Neuron (in vitro differentiated cells): ENCODE data around the gene BOD1L1.
A peak's percentile ranks its signal among the peaks of the same experiment; 100 is the strongest.

ENCODE experiments used
- H2AFZ ChIP-seq: one replicate; pipeline ENCODE4 v1.6.1; 2013; ENCODE audit warnings: low read depth, mild to moderate bottlenecking, inconsistent platforms, low read length, moderate library complexity
- H3K27me3 ChIP-seq: one replicate; pipeline ENCODE4 v1.6.1; 2013; ENCODE audit warnings: low read length; ENCODE audit not compliant: insufficient read depth
- H3K36me3 ChIP-seq: one replicate; pipeline ENCODE4 v1.6.1; 2013; ENCODE audit warnings: low read length; ENCODE audit not compliant: insufficient read depth
- H3K4me1 ChIP-seq: one replicate; pipeline ENCODE4 v1.6.1; 2013; ENCODE audit warnings: low read length; ENCODE audit not compliant: insufficient read depth
- H3K4me3 ChIP-seq: 2 replicates; pipeline ENCODE4 v1.5.1; 2013; ENCODE audit warnings: mild to moderate bottlenecking, low read length, moderate library complexity
- H3K9me3 ChIP-seq: one replicate; pipeline ENCODE4 v1.6.1; 2013; ENCODE audit warnings: low read length

BOD1L1 gene

DNA sequence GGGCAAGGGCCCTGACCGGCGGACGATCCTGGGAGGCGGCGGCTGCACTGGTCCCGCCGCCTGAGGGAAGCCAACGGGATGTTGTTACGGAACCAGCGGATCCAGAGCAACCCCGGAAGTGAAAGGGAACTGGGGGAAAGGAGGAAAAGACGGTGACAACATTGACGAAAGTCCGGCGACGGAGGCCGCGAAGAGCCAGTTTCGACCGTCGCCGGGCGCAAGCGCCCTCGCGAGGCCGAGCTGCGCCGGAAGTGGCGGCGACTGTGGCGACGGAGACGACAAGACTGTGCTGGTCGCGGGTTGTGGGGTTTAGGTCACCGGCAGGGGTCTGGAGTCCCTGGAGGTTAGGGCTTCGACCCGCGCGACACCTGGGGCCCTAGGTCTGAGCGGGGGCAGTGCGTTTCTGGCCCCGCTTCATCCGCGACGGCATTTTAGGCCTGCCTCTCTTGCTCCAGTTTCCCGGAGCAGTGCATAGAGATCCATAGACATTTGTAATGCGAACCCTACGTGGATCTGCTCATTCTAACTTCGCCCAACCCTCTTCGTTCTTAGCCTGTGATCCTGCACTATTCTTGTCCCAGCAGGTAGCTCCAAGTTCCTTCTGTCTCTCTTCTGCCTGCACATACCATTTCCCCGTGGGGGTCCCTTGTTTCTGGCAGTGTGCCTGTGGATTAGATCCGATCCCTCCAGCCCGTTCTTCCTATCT lies at the start of gene BOD1L1:
TSS of gene BOD1L1 (minus strand) at position 120 of the 706 bp plus-strand sequence. CDS start 138 bp downstream, outside the sequence.
- peak within 1 kb of the TSS; percentile 49 for H2AFZ ChIP-seq
- no peaks in the 10 kb centered on the region for H3K36me3 ChIP-seq
- H3K27me3 ChIP-seq, result no peaks in the 10 kb centered on the region
- peak within 1 kb of the TSS; percentile 74 for H3K4me3 ChIP-seq
- H3K9me3 ChIP-seq, result no peaks in the 10 kb centered on the region
- peaks cover 17% of the 10 kb centered on the region for H3K4me1 ChIP-seq

DNA sequence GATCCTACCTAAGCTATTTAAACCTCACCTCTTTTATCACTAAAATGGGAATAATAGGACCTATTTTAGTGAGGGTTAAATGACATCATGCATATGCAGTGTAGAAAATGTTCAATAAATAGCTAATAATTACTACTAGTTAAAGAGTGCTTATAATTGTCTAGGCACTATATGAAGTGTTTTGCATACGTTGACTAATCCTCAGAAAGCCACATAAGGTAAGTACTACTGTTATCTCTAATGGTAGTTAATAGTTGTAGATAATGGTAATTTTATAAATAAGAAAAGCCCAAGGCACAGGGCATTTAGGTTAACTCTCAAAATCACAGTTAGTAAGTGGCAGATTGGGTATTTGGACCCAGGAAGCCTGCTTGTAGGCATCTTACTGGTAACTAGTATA lies 47.4 kb upstream of the BOD1L1 start:
- Histone ChIP-seq H3K36me3 (no peaks in the 10 kb centered on the region), H3K9me3 (no peaks in the 10 kb centered on the region), H3K4me1 (no peaks in the 10 kb centered on the region), H2AFZ (no peak overlapping the region), H3K4me3 (no peak overlapping the region), H3K27me3 (no peaks in the 10 kb centered on the region)

DNA sequence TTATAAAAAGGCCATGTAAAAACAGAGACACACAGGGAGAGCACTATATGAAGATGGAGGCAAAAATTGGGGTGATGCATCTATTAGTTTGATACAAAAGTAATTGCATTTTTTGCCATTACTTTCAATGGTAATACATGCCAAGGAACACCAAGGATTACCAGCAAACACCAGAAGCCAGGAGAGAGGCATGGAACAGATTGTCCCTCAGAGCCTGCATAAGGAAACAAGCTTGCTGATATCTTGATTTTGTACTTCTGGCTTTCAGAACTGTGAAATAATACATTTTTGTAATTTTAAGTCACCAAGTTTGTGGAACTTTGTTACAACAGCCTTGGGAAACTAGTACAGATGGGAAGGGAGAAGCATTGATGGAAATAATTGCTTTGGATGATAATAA lies 45.6 kb upstream of the BOD1L1 start:
- Histone ChIP-seq H3K36me3 (no peaks in the 10 kb centered on the region), H3K4me3 (no peak overlapping the region), H3K27me3 (no peaks in the 10 kb centered on the region), H2AFZ (no peak overlapping the region), H3K4me1 (no peaks in the 10 kb centered on the region), H3K9me3 (no peaks in the 10 kb centered on the region)

DNA sequence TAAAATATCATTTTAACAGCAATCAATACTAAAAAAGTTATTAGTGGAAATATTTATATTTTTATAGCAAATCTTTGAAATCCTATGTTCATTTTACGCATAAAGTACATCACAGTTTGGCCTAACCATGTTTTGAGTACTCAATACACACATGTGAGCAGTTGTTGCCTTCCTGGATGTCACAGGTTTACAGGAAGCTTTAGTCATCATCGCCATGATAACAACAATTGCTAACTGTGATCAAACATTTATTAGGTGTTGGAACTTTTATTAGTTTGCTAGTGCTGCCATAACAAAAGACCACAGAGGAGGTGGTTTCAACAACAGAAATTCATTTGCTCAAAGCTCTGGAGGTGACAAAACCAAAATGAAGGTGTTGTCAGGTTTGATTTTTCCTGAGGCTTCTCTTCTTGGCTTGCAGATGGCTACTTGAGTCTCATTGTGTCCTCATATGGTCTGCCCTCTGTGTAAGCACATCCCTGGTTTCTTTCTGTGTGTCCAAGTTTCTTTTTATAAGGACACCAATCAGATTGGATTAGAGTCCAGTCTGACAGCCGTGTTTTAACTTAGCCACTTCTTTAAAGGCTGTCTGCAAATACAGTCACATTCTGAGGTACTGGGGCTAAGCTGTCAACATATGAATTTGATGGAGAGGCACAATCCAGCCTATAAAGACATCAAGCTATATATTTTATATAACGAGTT lies 43.1 kb upstream of the BOD1L1 start:
- H2AFZ ChIP-seq, result no peak overlapping the region
- no peaks in the 10 kb centered on the region for H3K27me3 ChIP-seq
- no peaks in the 10 kb centered on the region for H3K36me3 ChIP-seq
- H3K4me1 ChIP-seq, result no peaks in the 10 kb centered on the region
- no peaks in the 10 kb centered on the region for H3K9me3 ChIP-seq
- no peak overlapping the region for H3K4me3 ChIP-seq

DNA sequence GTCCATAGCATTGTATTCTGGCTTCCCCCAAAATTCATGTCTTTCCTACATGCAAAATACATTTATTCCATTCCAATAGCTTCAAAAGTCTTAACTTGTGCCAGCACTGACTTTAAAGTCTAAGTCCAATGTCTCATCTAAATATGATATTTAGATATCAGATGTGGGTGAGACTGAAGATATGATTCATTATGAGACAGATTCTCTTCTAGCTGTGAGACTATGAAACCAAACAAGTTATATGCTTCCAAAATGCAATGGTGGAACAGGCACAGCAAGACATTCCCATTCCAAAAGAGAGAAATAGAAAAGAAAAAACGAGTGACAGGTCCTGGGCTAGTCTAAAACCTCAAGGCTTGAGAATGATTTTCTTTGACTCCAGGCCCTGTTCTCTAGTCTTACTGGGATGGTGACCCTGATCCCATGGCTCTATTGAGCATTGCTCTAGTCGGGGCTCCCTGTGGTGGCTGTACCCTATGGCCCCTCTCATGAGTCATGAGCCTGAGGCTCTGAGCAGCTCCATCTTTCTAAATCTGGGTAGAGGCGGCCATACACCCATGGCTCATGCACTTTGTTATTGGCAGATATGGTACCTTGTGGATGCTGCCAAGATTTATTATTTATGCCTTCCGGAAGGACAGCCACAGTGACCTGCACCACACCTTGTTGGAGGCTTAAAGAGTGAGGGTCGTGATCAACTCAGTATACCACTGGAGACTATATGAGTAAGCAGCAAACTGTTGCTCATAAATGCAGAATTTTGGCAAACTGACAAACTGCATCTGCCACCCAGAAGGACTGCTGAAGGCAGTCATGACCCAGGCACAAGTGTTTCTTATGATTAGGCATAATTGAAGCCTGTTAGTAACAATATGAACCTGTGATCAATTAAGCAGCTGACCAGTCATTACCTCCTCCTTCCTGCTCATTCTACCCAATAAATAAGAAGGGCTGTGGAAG lies 38.5 kb upstream of the BOD1L1 start:
- H3K4me3 ChIP-seq, result no peak overlapping the region
- no peaks in the 10 kb centered on the region for H3K9me3 ChIP-seq
- H3K27me3 ChIP-seq, result no peaks in the 10 kb centered on the region
- no peaks in the 10 kb centered on the region for H3K36me3 ChIP-seq
- H2AFZ ChIP-seq, result no peak overlapping the region
- no peaks in the 10 kb centered on the region for H3K4me1 ChIP-seq

DNA sequence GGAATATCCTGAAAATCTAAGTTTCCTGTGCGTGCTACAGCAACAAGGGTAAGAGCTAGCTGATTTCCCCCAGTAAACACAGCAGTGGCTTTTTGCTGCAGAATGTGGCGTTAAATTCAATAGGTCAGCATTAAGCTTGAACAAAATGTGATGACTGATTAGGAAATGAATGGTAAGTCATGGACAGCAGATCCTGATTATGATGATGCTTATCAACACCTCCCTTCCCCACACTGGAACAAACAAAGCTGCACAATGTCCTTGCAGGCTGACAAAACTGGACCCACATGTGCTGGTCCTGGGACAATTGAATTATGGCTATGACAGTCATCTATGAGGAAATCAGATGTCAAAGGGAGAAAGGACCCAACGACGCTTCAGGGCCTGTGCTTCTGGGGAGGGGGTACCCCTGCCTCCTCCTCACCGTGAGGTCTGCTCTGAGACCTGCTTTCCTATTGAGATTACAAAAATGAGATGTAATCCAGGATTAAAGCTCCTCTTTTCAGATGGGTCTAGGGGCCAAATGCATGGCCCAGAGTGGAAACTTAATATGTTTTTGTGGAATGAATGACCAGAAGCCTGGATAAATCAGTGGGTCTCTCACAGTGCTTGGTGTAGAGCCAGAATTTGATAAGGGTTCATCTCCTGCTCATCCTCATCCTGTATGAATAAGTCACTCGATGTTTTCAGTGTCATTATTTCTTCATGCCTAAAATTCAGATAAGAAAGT lies 32.0 kb upstream of the BOD1L1 start:
- H3K4me3 ChIP-seq, result no peak overlapping the region
- no peaks in the 10 kb centered on the region for H3K9me3 ChIP-seq
- peaks cover 13% of the 10 kb centered on the region for H3K4me1 ChIP-seq
- no peaks in the 10 kb centered on the region for H3K36me3 ChIP-seq
- no peaks in the 10 kb centered on the region for H3K27me3 ChIP-seq
- no peak overlapping the region for H2AFZ ChIP-seq

DNA sequence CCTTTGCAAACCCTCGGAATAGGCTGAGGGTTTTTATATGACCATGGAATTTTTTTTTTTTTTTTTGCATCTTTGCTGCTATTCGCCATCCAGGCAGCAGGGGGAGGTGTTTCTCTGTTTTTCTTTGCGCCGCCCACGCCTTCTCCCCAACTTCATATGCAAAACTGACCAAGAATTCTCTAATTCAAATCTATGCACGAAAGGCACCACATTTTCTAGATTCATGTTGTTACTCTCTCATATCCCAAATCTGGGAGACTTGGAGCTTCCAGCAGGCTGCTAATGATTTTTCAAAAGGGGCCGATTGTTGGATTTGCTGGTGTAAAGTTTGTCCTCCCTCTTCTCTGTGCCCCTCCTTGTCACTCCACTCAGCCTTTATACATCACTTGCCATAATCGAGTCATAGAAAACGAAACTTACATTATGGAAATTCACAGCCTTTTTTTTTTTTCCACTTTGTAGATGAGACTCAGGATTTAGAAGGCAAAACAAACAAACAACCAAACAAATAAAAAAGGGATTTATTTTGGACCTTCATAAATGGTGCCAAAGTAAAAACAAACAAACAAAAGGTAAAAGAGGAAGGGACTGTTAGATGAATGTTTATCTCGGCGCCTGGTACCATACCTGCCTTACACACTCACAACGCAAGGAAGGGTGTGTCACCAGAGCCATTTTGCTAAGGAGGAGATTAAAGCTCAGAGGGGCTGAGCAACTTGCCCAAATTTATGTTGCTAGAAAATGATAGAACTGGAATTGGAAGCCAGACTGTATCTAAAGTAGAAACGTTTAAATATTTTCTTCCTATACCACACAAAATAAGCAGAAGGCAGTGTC lies 29.3 kb upstream of the BOD1L1 start:
- H3K9me3 ChIP-seq, result no peaks in the 10 kb centered on the region
- H2AFZ ChIP-seq, result peak overlapping the region; percentile 62
- no peaks in the 10 kb centered on the region for H3K36me3 ChIP-seq
- no peaks in the 10 kb centered on the region for H3K27me3 ChIP-seq
- peaks cover 20% of the 10 kb centered on the region for H3K4me1 ChIP-seq
- H3K4me3 ChIP-seq, result peak overlapping the region; percentile 38

DNA sequence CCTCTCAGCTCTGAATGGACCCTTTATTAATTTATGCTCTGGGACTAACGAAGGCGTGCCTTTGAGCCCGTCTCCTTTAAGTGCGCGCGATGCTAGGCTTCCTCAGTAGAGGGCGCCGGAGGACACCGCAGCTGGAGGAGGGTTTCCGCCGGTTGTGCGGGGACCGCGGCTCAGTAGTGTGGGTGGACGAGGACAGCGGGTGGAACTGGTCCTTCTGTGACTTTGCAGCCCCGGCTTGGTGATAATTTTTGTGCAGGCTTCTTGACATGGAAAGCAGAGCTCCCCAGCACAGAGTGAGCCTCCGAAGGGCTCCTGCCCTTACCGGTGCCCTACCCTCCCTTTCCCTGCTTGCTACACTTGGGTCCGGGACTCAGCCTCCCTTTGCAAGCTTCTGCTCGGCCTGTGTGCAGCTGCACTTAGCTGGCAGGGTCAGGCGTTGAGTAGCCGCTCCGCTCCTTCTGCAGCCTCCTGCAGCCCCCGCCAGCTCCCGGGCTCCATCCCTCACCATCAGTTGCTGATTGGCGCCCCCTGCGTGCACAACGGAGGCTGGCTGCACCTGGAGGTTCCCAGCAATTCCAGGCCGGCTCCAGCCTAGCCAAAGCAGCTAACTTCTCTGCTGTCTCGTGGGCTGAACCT lies 26.8 kb upstream of the BOD1L1 start:
- peak overlapping the region; percentile 59 for H3K4me3 ChIP-seq
- H3K9me3 ChIP-seq, result no peaks in the 10 kb centered on the region
- H3K27me3 ChIP-seq, result no peaks in the 10 kb centered on the region

DNA sequence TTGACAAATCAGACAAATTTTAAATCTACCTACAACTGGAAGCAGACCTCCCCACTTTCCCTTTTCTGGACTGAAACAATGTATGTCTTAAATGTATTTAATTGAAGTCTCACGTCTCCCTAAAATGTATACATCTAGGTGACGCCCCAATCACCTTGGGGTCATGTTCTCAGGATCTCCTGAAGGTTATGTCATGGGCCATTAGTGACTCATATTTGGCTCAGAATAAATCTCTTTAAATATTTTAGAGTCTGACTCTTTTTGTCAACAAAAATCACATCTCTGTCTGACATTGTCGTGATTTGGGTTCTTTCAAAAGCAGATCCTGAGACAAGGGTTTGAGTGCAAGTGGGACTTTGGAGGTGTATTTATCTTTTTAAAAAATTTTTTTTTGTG lies 26.2 kb upstream of the BOD1L1 start:
- Histone ChIP-seq H3K27me3 (no peaks in the 10 kb centered on the region), H3K36me3 (no peaks in the 10 kb centered on the region), H2AFZ (peak overlapping the region; percentile 59), H3K4me3 (peak overlapping the region; percentile 59), H3K9me3 (no peaks in the 10 kb centered on the region), H3K4me1 (peaks cover 20% of the 10 kb centered on the region)

More for the DNA sequence above, 26.8 kb upstream of the BOD1L1 start:
- H3K36me3 ChIP-seq, result no peaks in the 10 kb centered on the region
- peak overlapping the region; percentile 59 for H2AFZ ChIP-seq
- H3K4me1 ChIP-seq, result peaks cover 20% of the 10 kb centered on the region

DNA sequence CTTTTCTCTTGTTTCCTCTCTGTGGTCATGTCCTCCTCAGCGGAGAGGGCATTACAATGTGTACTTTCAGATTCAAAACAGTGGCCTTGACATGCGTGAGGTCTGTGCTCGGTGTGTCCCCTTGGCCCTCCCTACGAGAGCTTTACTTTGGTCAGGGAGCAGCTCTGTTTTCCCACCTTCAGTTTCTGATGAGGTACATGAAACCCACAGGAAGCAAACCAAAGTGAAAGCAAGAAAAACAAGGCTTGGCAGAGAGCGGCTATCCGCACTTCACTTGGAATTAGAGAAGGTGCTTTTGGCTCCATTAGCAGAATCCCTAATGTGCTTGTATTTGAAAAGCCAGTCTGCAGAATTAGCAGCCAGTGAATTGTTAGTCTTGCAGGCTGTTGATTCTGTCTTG lies 19.5 kb upstream of the BOD1L1 start:
- Histone ChIP-seq H3K36me3 (no peaks in the 10 kb centered on the region), H2AFZ (peak overlapping the region; percentile 37), H3K9me3 (no peaks in the 10 kb centered on the region), H3K4me3 (peak overlapping the region; percentile 17), H3K27me3 (no peaks in the 10 kb centered on the region), H3K4me1 (peaks cover 4% of the 10 kb centered on the region)

DNA sequence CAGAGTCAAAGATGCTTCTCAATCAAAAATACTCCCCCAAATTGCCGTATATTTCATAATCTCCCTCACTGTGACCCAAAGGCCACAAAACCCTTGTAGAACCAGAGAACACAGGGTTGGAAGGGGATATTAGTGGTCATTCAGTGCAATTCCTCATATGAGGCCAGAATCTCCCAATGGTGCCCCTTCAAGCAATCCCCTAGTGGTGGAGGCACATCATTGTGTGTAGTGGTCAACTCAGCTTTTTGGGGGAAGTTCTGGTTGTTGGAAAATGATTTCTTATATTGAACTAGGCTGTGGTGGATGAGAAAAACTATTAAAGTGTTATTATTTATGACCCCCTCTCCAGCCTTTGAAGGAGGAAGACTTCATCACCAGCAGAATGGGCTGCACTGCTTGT lies 17.6 kb upstream of the BOD1L1 start:
- H3K4me1 ChIP-seq, result peaks cover 20% of the 10 kb centered on the region
- H3K4me3 ChIP-seq, result no peak overlapping the region
- H3K9me3 ChIP-seq, result no peaks in the 10 kb centered on the region
- no peaks in the 10 kb centered on the region for H3K27me3 ChIP-seq
- H2AFZ ChIP-seq, result no peak overlapping the region
- H3K36me3 ChIP-seq, result no peaks in the 10 kb centered on the region
